SK-N-SH treated with all-trans-retinoic acid at 6 μM for 48 hours (cell line): ENCODE results near the gene TMEM169.

Experiments used
- PATZ1 ChIP-seq: fragments of 250-450 bp; sonication (Bioruptor Pico); IDR thresholded peaks from 2 replicates; pipeline ENCODE4 v1.8.0; 2020; ENCODE audit warnings: mild to moderate bottlenecking, moderate library complexity, borderline replicate concordance
- PPARA ChIP-seq: fragments of 250-450 bp; sonication (Bioruptor Pico); IDR thresholded peaks from 2 replicates; pipeline ENCODE4 v1.5.0; 2020; ENCODE audit warnings: mild to moderate bottlenecking, borderline replicate concordance
- RARB ChIP-seq: fragments of 250-450 bp; sonication (Bioruptor Pico); IDR thresholded peaks from 2 replicates; pipeline ENCODE4 v1.8.0; 2021; ENCODE audit warnings: mild to moderate bottlenecking, moderate library complexity
- ZC3H10 ChIP-seq: fragments of 250-450 bp; sonication (Bioruptor Pico); IDR thresholded peaks from 2 replicates; pipeline ENCODE4 v1.5.1; 2021; ENCODE audit warnings: mild to moderate bottlenecking, moderate library complexity
- ZFP3 ChIP-seq: fragments of 250-450 bp; sonication (Bioruptor Pico); IDR thresholded peaks from 2 replicates; pipeline ENCODE4 v1.5.0; 2020; ENCODE audit warnings: mild to moderate bottlenecking, moderate library complexity
- TF ChIP-seq, protein P1 (sequence below): fragments of 250-450 bp; sonication (Bioruptor Pico); IDR thresholded peaks from 2 replicates; pipeline ENCODE4 v1.5.1; 2021; ENCODE audit warnings: mild to moderate bottlenecking, moderate library complexity

- TF ChIP-seq ZFP3 (CRISPR knock-in tag), result no peak
- no peak for TF ChIP-seq PPARA
- no peak for TF ChIP-seq ZC3H10 (CRISPR knock-in tag)
- TF ChIP-seq PATZ1, result no peak
- TF ChIP-seq RARB (CRISPR knock-in tag), result no peak
- TF ChIP-seq, protein P1, sequence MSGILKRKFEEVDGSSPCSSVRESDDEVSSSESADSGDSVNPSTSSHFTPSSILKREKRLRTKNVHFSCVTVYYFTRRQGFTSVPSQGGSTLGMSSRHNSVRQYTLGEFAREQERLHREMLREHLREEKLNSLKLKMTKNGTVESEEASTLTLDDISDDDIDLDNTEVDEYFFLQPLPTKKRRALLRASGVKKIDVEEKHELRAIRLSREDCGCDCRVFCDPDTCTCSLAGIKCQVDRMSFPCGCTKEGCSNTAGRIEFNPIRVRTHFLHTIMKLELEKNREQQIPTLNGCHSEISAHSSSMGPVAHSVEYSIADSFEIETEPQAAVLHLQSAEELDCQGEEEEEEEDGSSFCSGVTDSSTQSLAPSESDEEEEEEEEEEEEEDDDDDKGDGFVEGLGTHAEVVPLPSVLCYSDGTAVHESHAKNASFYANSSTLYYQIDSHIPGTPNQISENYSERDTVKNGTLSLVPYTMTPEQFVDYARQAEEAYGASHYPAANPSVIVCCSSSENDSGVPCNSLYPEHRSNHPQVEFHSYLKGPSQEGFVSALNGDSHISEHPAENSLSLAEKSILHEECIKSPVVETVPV (CRISPR knock-in tag), result no peak
Measured at GRCh38 chr2:216104691-216105090, 23.0 kb downstream of the TMEM169 start.
